ENCODE data around the gene SPSB2. TPM values are rescaled to one million over a fixed set of nuclear protein-coding genes. Genes with fewer than 3 reads are reported as not detected.
A peak's percentile ranks its signal among the peaks of the same experiment; 100 is the strongest.

Gene SPSB2
- total RNA-seq, 4 donors from 2014 or later, result 16.3 to 35.0 (median 25.6) TPM

- peaks cover 10 to 12% of the 10 kb centered on the region in 2 donors for H3K4me1 ChIP-seq
- peak within 1 kb of the TSS; percentile 76 to 96 (median 90) for H3K27ac ChIP-seq
- H3K4me3 ChIP-seq (replicated peaks in 1 of 3), result peak within 1 kb of the TSS; percentile 9 to 55 (median 24)
- no peaks in the 10 kb centered on the region for H3K9me3 ChIP-seq
- H3K36me3 ChIP-seq, result peaks cover 8 to 9% of the 10 kb centered on the region in 2 donors
- TF ChIP-seq POLR2A (IDR thresholded peaks at IDR 0.05), result peak in 1 of 2 donors; percentile 86
- TF ChIP-seq CTCF (IDR thresholded peaks at IDR 0.05), result no peak
- WGBS, 2 donors, result 0 to 1% methylated on average over 29 to 30 of the region's 37 CpGs
- no peaks in the 10 kb centered on the region for H3K27me3 ChIP-seq
- intact Hi-C loops (cut with DNase I), result no loop called here
- DNase-seq, result peak; percentile 97
These were observed 21.8 kb downstream of the SPSB2 start, which contains the start of gene CDCA3 for GRCh38 chr12:6851153-6851920. Gene CDCA3, minus strand, starts transcription at chr12:6851286. Its CDS starts 334 bp downstream, at chr12:6850952.

GRCh38 chr12:6850796-6851152, 22.3 kb downstream of the SPSB2 start:
- H3K4me1 ChIP-seq, result peaks cover 10 to 12% of the 10 kb centered on the region in 2 donors
- intact Hi-C loops (cut with DNase I), result no loop called here
- H3K27me3 ChIP-seq, result no peaks in the 10 kb centered on the region
- TF ChIP-seq CTCF (IDR thresholded peaks at IDR 0.05), result no peak
- no peak for TF ChIP-seq POLR2A (IDR thresholded peaks at IDR 0.05)
- no peaks in the 10 kb centered on the region for H3K9me3 ChIP-seq
- no peak for DNase-seq
- H3K27ac ChIP-seq, result no peak overlapping the region
- 35% methylated on average over 14 of the region's 16 CpGs for WGBS, 2 donors
- H3K36me3 ChIP-seq, result peaks cover 3% of the 10 kb centered on the region in 2 donors
- H3K4me3 ChIP-seq (replicated peaks in 1 of 3), result no peak overlapping the region

- H3K4me1 ChIP-seq, result peaks cover 10 to 12% of the 10 kb centered on the region in 2 donors
- WGBS, 2 donors, result 70 to 75% methylated on average over 10 of the region's 10 CpGs
- no peaks in the 10 kb centered on the region for H3K27me3 ChIP-seq
- no peak overlapping the region for H3K4me3 ChIP-seq (replicated peaks in 1 of 3)
- intact Hi-C loops (cut with DNase I), result no loop called here
- TF ChIP-seq CTCF (IDR thresholded peaks at IDR 0.05) (no peak), POLR2A (IDR thresholded peaks at IDR 0.05) (no peak)
- H3K36me3 ChIP-seq, result no peaks in the 10 kb centered on the region
- no peak overlapping the region for H3K27ac ChIP-seq
- no peak for DNase-seq
- no peaks in the 10 kb centered on the region for H3K9me3 ChIP-seq
These were observed 23.0 kb downstream of the SPSB2 start for GRCh38 chr12:6849976-6850560.

- Histone ChIP-seq H3K27ac (no peak overlapping the region), H3K36me3 (no peaks in the 10 kb centered on the region), H3K9me3 (no peaks in the 10 kb centered on the region), H3K4me1 (peaks cover 10 to 12% of the 10 kb centered on the region in 2 donors), H3K4me3 (replicated peaks in 1 of 3) (no peak overlapping the region), H3K27me3 (no peaks in the 10 kb centered on the region)
- TF ChIP-seq CTCF (IDR thresholded peaks at IDR 0.05), result no peak
- no peak for TF ChIP-seq POLR2A (IDR thresholded peaks at IDR 0.05)
- WGBS, 2 donors, result 70 to 95% methylated on average over 2 of the region's 2 CpGs
- intact Hi-C loops (cut with DNase I), result no loop called here
- no peak for DNase-seq
These were observed 23.7 kb downstream of the SPSB2 start for GRCh38 chr12:6849427-6849826.

GRCh38 chr12:6847676-6848075, 25.4 kb downstream of the SPSB2 start:
- TF ChIP-seq CTCF (IDR thresholded peaks at IDR 0.05) (no peak), POLR2A (IDR thresholded peaks at IDR 0.05) (no peak)
- 89 to 98% methylated on average over 2 of the region's 2 CpGs for WGBS, 2 donors
- intact Hi-C loops (cut with DNase I), result no loop called here
- Histone ChIP-seq H3K4me1 (peaks cover 3% of the 10 kb centered on the region in 2 donors), H3K4me3 (replicated peaks in 1 of 3) (no peak overlapping the region), H3K27me3 (no peaks in the 10 kb centered on the region), H3K27ac (no peak overlapping the region), H3K36me3 (no peaks in the 10 kb centered on the region), H3K9me3 (no peaks in the 10 kb centered on the region)
- no peak for DNase-seq
